Bronchial epithelial cell (primary cell): Measurements from ENCODE around the gene TNFRSF21. TPM values are rescaled to one million over a fixed set of nuclear protein-coding genes. Genes with fewer than 3 reads are reported as not detected.
"Not testable (repeated sequence)": the region's sequence is repeated elsewhere in the genome, so short reads cannot be mapped to it uniquely, and the experiment has no call there.

ENCODE experiments used
- DNase-seq: peaks from one replicate; pipeline ENCODE4 v3.0.0-alpha.2; 2010; ENCODE audit warnings: low read depth
- FAIRE-seq: peaks from 2 replicates; lab custom pipeline; 2011; peaks lifted over from hg19 to GRCh38; lab: Jason Lieb, UNC
- H3K27me3 ChIP-seq: 2 replicates; pipeline ENCODE4 v1.5.1; 2011; ENCODE audit warnings: low read length; ENCODE audit not compliant: control insufficient read depth, insufficient read depth
- H3K36me3 ChIP-seq: 2 replicates; pipeline ENCODE4 v1.5.1; 2011; ENCODE audit warnings: low read length; ENCODE audit not compliant: control insufficient read depth, insufficient read depth
- H3K4me3 ChIP-seq: 2 replicates; pipeline ENCODE4 v1.5.1; 2011; ENCODE audit warnings: mild to moderate bottlenecking, low read depth, low read length, control low read depth
- CTCF ChIP-seq: IDR thresholded peaks from 2 replicates; pipeline ENCODE4 v1.5.1; 2011; ENCODE audit warnings: mild to moderate bottlenecking, moderate library complexity, low read length, control low read depth, inconsistent platforms; ENCODE audit not compliant: insufficient read depth, severe bottlenecking
- total RNA-seq: library from RNA; depleted of rRNA; stranded (reverse); fragments of >200 nt; gene quantifications from 2 replicates; pipeline ENCODE4 v1.2.1, GENCODE V29; 2014

The TNFRSF21 gene
- total RNA-seq, 1 donor from 2014 or later = 42.4 TPM

GRCh38 chr6:47321577-47321976, 11.9 kb upstream of the TNFRSF21 start:
- no peak for TF ChIP-seq CTCF
- DNase-seq = no peak
- no peaks in the 10 kb centered on the region for H3K36me3 ChIP-seq
- no peaks in the 10 kb centered on the region for H3K27me3 ChIP-seq
- no peak overlapping the region for H3K4me3 ChIP-seq
- no peak for FAIRE-seq

- Histone ChIP-seq H3K27me3 (no peaks in the 10 kb centered on the region), H3K4me3 (no peak overlapping the region), H3K36me3 (no peaks in the 10 kb centered on the region)
- no peak for FAIRE-seq
- no peak for DNase-seq
- no peak for TF ChIP-seq CTCF
Observed at GRCh38 chr6:47319867-47320266, 10.2 kb upstream of the TNFRSF21 start.

- no peaks in the 10 kb centered on the region for H3K36me3 ChIP-seq
- no peak for DNase-seq
- no peak overlapping the region for H3K4me3 ChIP-seq
- TF ChIP-seq CTCF = no peak
- no peak for FAIRE-seq
- no peaks in the 10 kb centered on the region for H3K27me3 ChIP-seq
Observed at GRCh38 chr6:47319382-47319781, 9.7 kb upstream of the TNFRSF21 start.

GRCh38 chr6:47318236-47318989, 8.7 kb upstream of the TNFRSF21 start:
- no peak for TF ChIP-seq CTCF
- FAIRE-seq = no peak
- no peaks in the 10 kb centered on the region for H3K27me3 ChIP-seq

GRCh38 chr6:47315181-47315580, 5.5 kb upstream of the TNFRSF21 start:
- not testable (repeated sequence) for H3K4me3 ChIP-seq, H3K27me3 ChIP-seq, FAIRE-seq

More at GRCh38 chr6:47318236-47318989, 8.7 kb upstream of the TNFRSF21 start:
- Histone ChIP-seq H3K36me3 (no peaks in the 10 kb centered on the region), H3K4me3 (no peak overlapping the region)
- DNase-seq = no peak

GRCh38 chr6:47310131-47310480, 401 bp upstream of the TNFRSF21 start:
- TF ChIP-seq CTCF = no peak
- no peak overlapping the region for H3K4me3 ChIP-seq
- FAIRE-seq = no peak
- no peaks in the 10 kb centered on the region for H3K27me3 ChIP-seq
- peaks cover 1% of the 10 kb centered on the region for H3K36me3 ChIP-seq
- no peak for DNase-seq

More at GRCh38 chr6:47315181-47315580, 5.5 kb upstream of the TNFRSF21 start:
- DNase-seq, H3K36me3 ChIP-seq: not testable (repeated sequence)
